Heart left ventricle (tissue), 16 donors: ENCODE results near the gene CBFA2T2. TPM values are rescaled to one million over a fixed set of nuclear protein-coding genes. Genes with fewer than 3 reads are reported as not detected.

Experiments
- ATAC-seq, 4 donors: fragments of 200-7000 bp; cut with Tn5 transposase; one replicate each; pipeline ENCODE4 v1.9.1; 2020 to 2022; ENCODE audit warnings: moderate library complexity in 4 of 4, mild to moderate bottlenecking in 3 of 4, moderate number of reproducible peaks in 1 of 4
- DNase-seq, 5 donors: peaks; one replicate each; pipeline ENCODE4 v3.0.0-alpha.2; 2020
- H3K27ac ChIP-seq, 12 donors: fragments of 200-600 bp; sonication (generic) in 4 of 12; one replicate each; pipeline versions ENCODE4 v1.5.0 to v1.8.0; 2016 to 2022; ENCODE audit warnings: mild to moderate bottlenecking in 2 of 12
- H3K27me3 ChIP-seq, 9 donors: fragments of 200-600 bp; sonication (generic) in 2 of 9; one replicate each; pipeline versions ENCODE4 v1.5.1 to v1.8.0; 2016 to 2022; ENCODE audit warnings: mild to moderate bottlenecking in 3 of 9
- H3K36me3 ChIP-seq, 9 donors: fragments of 200-600 bp; sonication (generic) in 2 of 9; one replicate each; pipeline versions ENCODE4 v1.5.0 to v1.8.0; 2018 to 2022; ENCODE audit warnings: mild to moderate bottlenecking in 2 of 9
- H3K4me1 ChIP-seq, 12 donors: fragments of 200-600 bp; sonication (generic) in 4 of 12; one replicate each; pipeline versions ENCODE4 v1.5.0 to v1.8.0; 2016 to 2022; ENCODE audit warnings: mild to moderate bottlenecking in 3 of 12
- H3K4me3 ChIP-seq, 12 donors: fragments of 200-600 bp; sonication (generic) in 4 of 12; one replicate each; pipeline versions ENCODE4 v1.5.0 to v1.8.0; 2017 to 2022; ENCODE audit warnings: mild to moderate bottlenecking in 9 of 12, moderate library complexity in 4 of 12
- H3K9me3 ChIP-seq, 12 donors: fragments of 200-600 bp; sonication (generic) in 4 of 12; one replicate each; pipeline versions ENCODE4 v1.5.0 to v1.8.0; 2016 to 2022; ENCODE audit warnings: mild to moderate bottlenecking in 1 of 12
- CTCF ChIP-seq, 12 donors: fragments of 200-600 bp; sonication (generic) in 4 of 12; IDR thresholded peaks; one replicate each; pipeline versions ENCODE4 v1.5.0 to v1.8.0; 2018 to 2022; ENCODE audit warnings: antibody characterized with exemption in 12 of 12, mild to moderate bottlenecking in 5 of 12
- POLR2A ChIP-seq, 2 donors: fragments of 450-650 bp; IDR thresholded peaks; one replicate each; pipeline ENCODE4 v1.6.1; 2017; ENCODE audit warnings: antibody characterized with exemption in 2 of 2, mild to moderate bottlenecking in 2 of 2, moderate library complexity in 2 of 2
- WGBS, 4 donors: extraction: QIAGEN DNeasy Blood & Tissue Kit in 2 of 4; methylation state at CpG; one replicate each; pipeline versions ENCODE4 v1.1.5 to v1.1.7; 2013 to 2018; 5-methylcytosine and 5-hydroxymethylcytosine counted together
- intact Hi-C, 10 donors: fragments of 100-400 bp; cut with DNase I; formaldehyde crosslinking; loops; one replicate each; pipeline versions ENCODE4 v1.11.1 to v1.14.2; 2022
- polyA plus RNA-seq, 2 donors: library from polyadenylated mRNA; stranded (reverse); fragments of 200-250 nt; gene quantifications; one replicate each; pipeline ENCODE4 v1.2.3, GENCODE V29; 2013
- total RNA-seq, 9 donors: library from RNA; depleted of rRNA in 2 of 9; stranded (reverse); fragments of >200 nt in 2 of 9; fragmentation: NEBNext Ultra II Directional in 3 of 9; extraction: Animal tissue kit (Norgen Biotek cat#: 25700) in 3 of 9; gene quantifications; one replicate each; pipeline versions ENCODE4 v1.1.0 to v1.2.4, GENCODE V29; 2016 to 2023
- donor health status: ischemic (EF 13 %, LVEDD 7.1; RV severe dilation, severe dysfunction).
- donor health status: healthy with polysubstance abuse.
- donor health status: DM: no; HTN: yes; CAD: no.
- donor health status: DM: no; HTN: no; CAD: no.
- donor health status: ischemic (EF 25% LVEDD 6.9; RV normal size, moderate dysfunction).
- donor health status: ischemic (EF 25% LVEDD 5.7; RV mildly dilated, moderate dysfunction).
- donor health status: healthy.
- donor health status: DM: yes; HTN: yes; CAD: no.
- donor health status: ischemic (EF 35%, LVEDD 5.7; RV mildly dilated, moderate dysfunction).
- donor health status: nonischemic (EF 11% LVEDD 7.7; RV severe dilation, severe dysfunction).
- donor health status: DM: yes; HTN: yes; CAD: no.
- donor health status: PGD.
- donor health status: ischemic (EF 29% LVEDD 5.4; RV normal size, mild dysfunction).
- donor health status: nonischemic (EF 23%, LVEDD 6.1; RV moderate dilation, normal function).

The CBFA2T2 gene
- total and polyA plus RNA-seq, 11 donors, result 4.6 to 15.0 (median 9.9) TPM

GRCh38 chr20:33662172-33662571 lies 172.3 kb downstream of the CBFA2T2 start, which contains the start of gene C20orf144:
TSS of gene C20orf144 (plus strand) at chr20:33662327. CDS start at chr20:33662346, 19 bp downstream.
- H3K27me3 ChIP-seq, result no peaks in the 10 kb centered on the region
- whole genome bisulfite sequencing, 4 donors, result 92 to 95% (median 93%) methylated on average over 10 of the region's 10 CpGs
- H3K9me3 ChIP-seq, result no peaks in the 10 kb centered on the region
- H3K4me1 ChIP-seq, result peaks cover 0 to 37% (median 22%) of the 10 kb centered on the region in 12 donors
- intact Hi-C loops, result loop anchor here in 1 of 10 donors (5.0 kb wide), 1 partner anchor 260 kb away; the partner anchor contains the start of gene CDK5RAP1
- peak within 1 kb of the TSS; percentile 56 to 90 (median 69) for H3K4me3 ChIP-seq
- ATAC-seq, result no peak
- peaks cover 0 to 33% (median 12%) of the 10 kb centered on the region in 9 donors for H3K36me3 ChIP-seq
- TF ChIP-seq POLR2A (IDR thresholded peaks at IDR 0.05) (no peak), CTCF (IDR thresholded peaks at IDR 0.05) (no peak)
- peak within 1 kb of the TSS; percentile 34 to 95 (median 83) for H3K27ac ChIP-seq
- DNase-seq, result no peak

GRCh38 chr20:33663161-33664084 lies 173.5 kb downstream of the CBFA2T2 start:
- intact Hi-C loops, result loop anchor here in 1 of 10 donors (5.0 kb wide), 1 partner anchor 261 kb away; the partner anchor contains the start of gene CDK5RAP1
- DNase-seq (peak; percentile 84 to 93 (median 88)), ATAC-seq (peak in 3 of 4 donors; percentile 66 to 69 (median 67))
- WGBS, 4 donors, result 1 to 2% (median 1%) methylated on average over 50 to 84 of the region's 84 CpGs
- Histone ChIP-seq H3K4me1 (peaks cover 3 to 49% (median 34%) of the 10 kb centered on the region in 12 donors), H3K36me3 (peaks cover 0 to 20% (median 10%) of the 10 kb centered on the region in 9 donors), H3K4me3 (peak overlapping the region; percentile 56 to 90 (median 69)), H3K27me3 (no peaks in the 10 kb centered on the region), H3K27ac (peak overlapping the region; percentile 34 to 95 (median 83)), H3K9me3 (no peaks in the 10 kb centered on the region)
- peak in 1 of 12 donors; percentile 6 for TF ChIP-seq CTCF (IDR thresholded peaks at IDR 0.05)
- TF ChIP-seq POLR2A (IDR thresholded peaks at IDR 0.05), result peak in 1 of 2 donors; percentile 63

GRCh38 chr20:33664085-33664761 lies 174.3 kb downstream of the CBFA2T2 start:
- Histone ChIP-seq H3K4me1 (peaks cover 3 to 52% (median 35%) of the 10 kb centered on the region in 12 donors), H3K27me3 (no peaks in the 10 kb centered on the region), H3K36me3 (peaks cover 0 to 23% (median 13%) of the 10 kb centered on the region in 9 donors), H3K4me3 (peak overlapping the region; percentile 56 to 90 (median 69)), H3K27ac (peak overlapping the region in 11 of 12 donors; percentile 75 to 95 (median 83)), H3K9me3 (no peaks in the 10 kb centered on the region)
- intact Hi-C loops, result loop anchor here in 1 of 10 donors (5.0 kb wide), 1 partner anchor 262 kb away; the partner anchor contains the start of gene CDK5RAP1
- DNase-seq (peak in 1 of 5 donors; percentile 49), ATAC-seq (no peak)
- TF ChIP-seq POLR2A (IDR thresholded peaks at IDR 0.05) (no peak), CTCF (IDR thresholded peaks at IDR 0.05) (no peak)
- 37 to 53% (median 49%) methylated on average over 9 of the region's 9 CpGs for WGBS, 4 donors
